Peyer's patch (tissue), 4 donors: ENCODE data around the gene GNG2. TPM values are rescaled to one million over a fixed set of nuclear protein-coding genes. Genes with fewer than 3 reads are reported as not detected.

ENCODE experiments used
- DNase-seq, 3 donors: peaks; one replicate each; pipeline ENCODE4 v3.0.0-alpha.2; 2017 to 2019
- H3K27ac ChIP-seq, 4 donors: fragments of 200-600 bp; sonication (generic); one replicate each; pipeline ENCODE4 v1.5.1; 2016 to 2019
- H3K27me3 ChIP-seq, 2 donors: fragments of 200-600 bp; sonication (generic); one replicate each; pipeline ENCODE4 v1.5.1; 2019
- H3K36me3 ChIP-seq, 3 donors: fragments of 200-600 bp; sonication (generic); one replicate each; pipeline ENCODE4 v1.5.1; 2016 to 2019
- H3K4me1 ChIP-seq, 4 donors: fragments of 200-600 bp; sonication (generic); one replicate each; pipeline ENCODE4 v1.5.1; 2016 to 2019
- H3K4me3 ChIP-seq, 4 donors: fragments of 200-600 bp; sonication (generic); 1 replicate in 3 of 4; 2 replicates in 1 of 4; pipeline ENCODE4 v1.5.1; 2016 to 2019; ENCODE audit warnings: mild to moderate bottlenecking in 1 of 4
- H3K9me3 ChIP-seq, 4 donors: fragments of 200-600 bp; sonication (generic); one replicate each; pipeline ENCODE4 v1.5.1; 2016 to 2019; ENCODE audit warnings: mild to moderate bottlenecking in 1 of 4
- POLR2A ChIP-seq, 2 donors: fragments of 450-650 bp; IDR thresholded peaks; one replicate each; pipeline ENCODE4 v1.5.1; 2017; ENCODE audit warnings: antibody characterized with exemption in 2 of 2, mild to moderate bottlenecking in 2 of 2, moderate library complexity in 2 of 2
- total RNA-seq, 4 donors: library from RNA; depleted of rRNA; stranded (reverse); fragments of >200 nt; gene quantifications; one replicate each; pipeline ENCODE4 v1.1.0, GENCODE V29; 2016
- TF ChIP-seq, protein P1 (sequence below), 6 experiments: fragments of 450-650 bp in 4 of 6; fragments of 200-600 bp in 2 of 6; sonication (generic) in 1 of 6; IDR thresholded peaks; one replicate each; pipeline ENCODE4 v1.5.1; 2017 to 2019; ENCODE audit warnings: antibody characterized with exemption in 6 of 6, mild to moderate bottlenecking in 3 of 6, moderate library complexity in 1 of 6

Gene GNG2
- total RNA-seq, 4 donors from 2014 or later = 6.0 to 44.6 (median 9.7) TPM

DNA sequence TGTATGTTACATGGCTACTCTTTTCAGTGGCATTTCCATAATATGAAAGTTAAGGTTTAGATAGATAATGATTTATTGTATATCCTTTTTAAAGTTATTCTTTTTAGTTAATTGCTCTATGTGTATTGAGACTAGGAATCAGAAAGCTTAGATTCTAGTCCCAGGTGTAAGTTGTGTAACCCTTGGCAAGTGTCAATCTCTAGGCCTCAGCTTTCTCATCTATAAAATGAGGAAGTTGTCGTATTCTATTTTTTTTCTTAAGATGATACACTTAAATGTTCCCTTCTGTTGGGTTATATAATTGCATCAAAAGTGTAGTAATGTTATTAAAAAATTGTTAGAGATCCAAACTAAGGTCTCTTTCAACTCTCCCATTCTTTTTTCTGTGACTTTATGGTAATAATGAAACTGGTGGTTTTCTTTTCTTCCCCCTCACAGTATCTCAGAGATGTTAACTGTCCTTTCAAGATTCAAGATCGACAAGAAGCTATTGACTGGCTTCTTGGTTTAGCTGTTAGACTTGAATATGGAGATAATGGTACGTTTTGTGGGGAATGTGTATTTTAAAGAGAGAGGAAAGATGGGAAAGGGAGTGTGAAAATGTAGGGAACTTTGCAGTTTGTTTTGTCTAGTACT, 133.0 kb downstream of the GNG2 start:
- Histone ChIP-seq H3K27me3 (no peaks in the 10 kb centered on the region), H3K36me3 (peaks cover 0 to 41% (median 0%) of the 10 kb centered on the region in 3 donors), H3K27ac (no peak overlapping the region), H3K4me3 (no peak overlapping the region), H3K4me1 (peaks cover 0 to 12% (median 0%) of the 10 kb centered on the region in 4 donors), H3K9me3 (no peaks in the 10 kb centered on the region)
- TF ChIP-seq POLR2A (IDR thresholded peaks at IDR 0.05) = no peak
- TF ChIP-seq, protein P1, sequence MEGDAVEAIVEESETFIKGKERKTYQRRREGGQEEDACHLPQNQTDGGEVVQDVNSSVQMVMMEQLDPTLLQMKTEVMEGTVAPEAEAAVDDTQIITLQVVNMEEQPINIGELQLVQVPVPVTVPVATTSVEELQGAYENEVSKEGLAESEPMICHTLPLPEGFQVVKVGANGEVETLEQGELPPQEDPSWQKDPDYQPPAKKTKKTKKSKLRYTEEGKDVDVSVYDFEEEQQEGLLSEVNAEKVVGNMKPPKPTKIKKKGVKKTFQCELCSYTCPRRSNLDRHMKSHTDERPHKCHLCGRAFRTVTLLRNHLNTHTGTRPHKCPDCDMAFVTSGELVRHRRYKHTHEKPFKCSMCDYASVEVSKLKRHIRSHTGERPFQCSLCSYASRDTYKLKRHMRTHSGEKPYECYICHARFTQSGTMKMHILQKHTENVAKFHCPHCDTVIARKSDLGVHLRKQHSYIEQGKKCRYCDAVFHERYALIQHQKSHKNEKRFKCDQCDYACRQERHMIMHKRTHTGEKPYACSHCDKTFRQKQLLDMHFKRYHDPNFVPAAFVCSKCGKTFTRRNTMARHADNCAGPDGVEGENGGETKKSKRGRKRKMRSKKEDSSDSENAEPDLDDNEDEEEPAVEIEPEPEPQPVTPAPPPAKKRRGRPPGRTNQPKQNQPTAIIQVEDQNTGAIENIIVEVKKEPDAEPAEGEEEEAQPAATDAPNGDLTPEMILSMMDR (IDR thresholded peaks at IDR 0.05) = no peak
- no peak for DNase-seq

DNA sequence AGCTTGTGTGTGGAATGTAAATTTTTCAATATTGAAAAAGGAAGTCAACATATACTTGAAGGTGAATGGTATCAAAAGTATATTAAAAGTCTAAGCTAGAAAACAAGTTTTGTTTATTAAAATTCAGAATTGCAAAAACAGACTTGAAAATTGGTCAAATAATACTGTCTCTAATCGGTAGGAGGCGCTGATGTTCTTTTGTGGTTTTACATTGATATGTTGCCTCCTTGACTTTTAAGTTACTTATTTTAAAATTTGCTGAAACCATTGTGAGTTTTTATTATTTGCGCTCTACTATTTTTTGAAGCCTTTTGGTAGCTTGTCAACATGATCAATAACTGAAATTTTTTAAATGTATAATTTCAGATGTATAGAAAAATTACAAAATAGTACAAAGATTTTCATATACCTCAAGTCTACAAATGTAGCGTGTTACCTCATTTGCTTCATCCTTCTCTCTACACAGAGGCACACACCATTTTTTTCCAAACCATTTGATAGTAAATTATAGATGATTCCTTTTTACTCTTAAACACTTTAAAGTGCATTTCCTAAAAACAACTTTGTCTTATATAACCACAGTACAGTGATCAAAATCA, 135.8 kb downstream of the GNG2 start:
- peaks cover 0 to under 1% (median 0%) of the 10 kb centered on the region in 4 donors for H3K4me1 ChIP-seq
- H3K27me3 ChIP-seq = no peaks in the 10 kb centered on the region
- TF ChIP-seq, protein P1 (IDR thresholded peaks at IDR 0.05) = peak; percentile 15 to 87 (median 70)
- no peak for TF ChIP-seq POLR2A (IDR thresholded peaks at IDR 0.05)
- no peak for DNase-seq
- H3K27ac ChIP-seq = no peak overlapping the region
- peaks cover 0 to 60% (median 0%) of the 10 kb centered on the region in 3 donors for H3K36me3 ChIP-seq
- no peak overlapping the region for H3K4me3 ChIP-seq
- no peaks in the 10 kb centered on the region for H3K9me3 ChIP-seq

DNA sequence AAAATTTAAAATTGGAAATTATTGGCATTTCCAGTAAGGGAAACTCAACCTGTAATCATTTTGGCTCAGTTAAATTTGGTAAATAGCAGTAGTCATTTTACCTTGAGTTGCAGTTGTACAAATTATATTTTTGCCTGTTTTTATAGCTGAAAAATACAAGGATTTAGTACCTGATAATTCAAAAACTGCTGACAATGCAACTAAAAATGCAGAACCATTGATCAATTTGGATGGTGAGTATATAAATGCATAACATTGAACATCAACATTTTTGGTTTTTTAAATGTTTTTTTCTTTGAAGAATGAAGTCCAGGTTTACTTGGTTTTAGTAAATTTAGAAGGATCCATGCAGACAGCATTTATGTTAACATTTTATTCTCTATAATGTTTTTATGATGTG, 137.9 kb downstream of the GNG2 start:
- Histone ChIP-seq H3K27ac (no peak overlapping the region), H3K36me3 (peaks cover 0 to 56% (median 0%) of the 10 kb centered on the region in 3 donors), H3K4me1 (no peaks in the 10 kb centered on the region), H3K9me3 (no peaks in the 10 kb centered on the region), H3K27me3 (no peaks in the 10 kb centered on the region), H3K4me3 (no peak overlapping the region)
- no peak for DNase-seq
- TF ChIP-seq, protein P1 (IDR thresholded peaks at IDR 0.05) = no peak
- TF ChIP-seq POLR2A (IDR thresholded peaks at IDR 0.05) = no peak

DNA sequence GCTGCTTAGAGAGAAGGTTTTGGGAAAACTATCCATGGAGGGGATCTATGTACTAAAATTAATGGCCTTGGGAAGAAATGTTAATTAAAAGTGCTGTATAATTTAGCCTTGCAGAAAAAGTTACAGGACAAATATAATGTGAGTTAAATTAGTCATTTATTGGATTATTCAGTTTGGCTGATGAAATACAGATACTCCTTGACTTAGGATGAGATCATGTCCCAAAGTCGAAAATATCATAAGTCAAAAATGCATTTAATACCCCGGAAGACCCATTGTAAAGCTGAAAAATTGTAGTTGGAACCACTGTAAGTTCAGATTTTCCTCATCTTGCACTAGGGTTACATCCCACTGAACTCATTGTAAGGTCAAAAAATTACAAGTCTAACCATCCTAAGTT, 138.7 kb downstream of the GNG2 start:
- Histone ChIP-seq H3K36me3 (peaks cover 0 to 59% (median 0%) of the 10 kb centered on the region in 3 donors), H3K27ac (no peak overlapping the region), H3K9me3 (no peaks in the 10 kb centered on the region), H3K4me3 (no peak overlapping the region), H3K27me3 (no peaks in the 10 kb centered on the region), H3K4me1 (no peaks in the 10 kb centered on the region)
- no peak for DNase-seq
- no peak for TF ChIP-seq POLR2A (IDR thresholded peaks at IDR 0.05)
- TF ChIP-seq, protein P1 (IDR thresholded peaks at IDR 0.05) = no peak

DNA sequence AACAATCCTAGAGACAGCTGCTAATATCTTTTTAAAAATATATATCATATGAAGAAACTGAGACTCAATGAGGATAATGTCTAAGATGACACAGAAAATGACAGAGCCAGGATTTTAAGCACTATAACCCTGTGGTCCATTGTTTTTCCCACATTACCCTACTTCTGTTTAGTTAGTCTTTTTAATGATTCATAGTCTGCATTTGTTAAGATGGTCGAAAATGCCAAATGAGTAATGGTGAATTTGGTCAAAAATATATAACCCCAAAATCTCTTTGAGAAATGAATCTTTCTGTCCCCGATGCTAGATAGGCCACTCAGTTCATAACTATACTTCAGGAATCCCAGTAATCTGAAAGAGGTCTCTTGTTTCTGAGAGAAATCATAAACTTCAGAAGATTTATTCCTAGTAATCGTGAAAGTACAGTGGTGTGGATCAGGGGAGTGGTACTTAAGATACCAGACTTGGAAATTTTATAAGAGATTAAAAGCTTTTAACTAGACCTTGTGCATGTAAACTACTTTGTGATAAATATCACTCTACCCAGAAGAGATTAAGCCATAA, 139.7 kb downstream of the GNG2 start:
- no peak overlapping the region for H3K4me3 ChIP-seq
- H3K27me3 ChIP-seq = no peaks in the 10 kb centered on the region
- no peak for DNase-seq
- no peak for TF ChIP-seq POLR2A (IDR thresholded peaks at IDR 0.05)
- TF ChIP-seq, protein P1 (IDR thresholded peaks at IDR 0.05) = no peak
- peaks cover 0 to 59% (median 0%) of the 10 kb centered on the region in 3 donors for H3K36me3 ChIP-seq
- no peaks in the 10 kb centered on the region for H3K4me1 ChIP-seq
- H3K9me3 ChIP-seq = no peaks in the 10 kb centered on the region
- no peak overlapping the region for H3K27ac ChIP-seq
